ENCODE data around the gene TSSK3.
"Not testable (repeated sequence)": the region's sequence is repeated elsewhere in the genome, so short reads cannot be mapped to it uniquely, and the experiment has no call there.

TSSK3 gene

DNA sequence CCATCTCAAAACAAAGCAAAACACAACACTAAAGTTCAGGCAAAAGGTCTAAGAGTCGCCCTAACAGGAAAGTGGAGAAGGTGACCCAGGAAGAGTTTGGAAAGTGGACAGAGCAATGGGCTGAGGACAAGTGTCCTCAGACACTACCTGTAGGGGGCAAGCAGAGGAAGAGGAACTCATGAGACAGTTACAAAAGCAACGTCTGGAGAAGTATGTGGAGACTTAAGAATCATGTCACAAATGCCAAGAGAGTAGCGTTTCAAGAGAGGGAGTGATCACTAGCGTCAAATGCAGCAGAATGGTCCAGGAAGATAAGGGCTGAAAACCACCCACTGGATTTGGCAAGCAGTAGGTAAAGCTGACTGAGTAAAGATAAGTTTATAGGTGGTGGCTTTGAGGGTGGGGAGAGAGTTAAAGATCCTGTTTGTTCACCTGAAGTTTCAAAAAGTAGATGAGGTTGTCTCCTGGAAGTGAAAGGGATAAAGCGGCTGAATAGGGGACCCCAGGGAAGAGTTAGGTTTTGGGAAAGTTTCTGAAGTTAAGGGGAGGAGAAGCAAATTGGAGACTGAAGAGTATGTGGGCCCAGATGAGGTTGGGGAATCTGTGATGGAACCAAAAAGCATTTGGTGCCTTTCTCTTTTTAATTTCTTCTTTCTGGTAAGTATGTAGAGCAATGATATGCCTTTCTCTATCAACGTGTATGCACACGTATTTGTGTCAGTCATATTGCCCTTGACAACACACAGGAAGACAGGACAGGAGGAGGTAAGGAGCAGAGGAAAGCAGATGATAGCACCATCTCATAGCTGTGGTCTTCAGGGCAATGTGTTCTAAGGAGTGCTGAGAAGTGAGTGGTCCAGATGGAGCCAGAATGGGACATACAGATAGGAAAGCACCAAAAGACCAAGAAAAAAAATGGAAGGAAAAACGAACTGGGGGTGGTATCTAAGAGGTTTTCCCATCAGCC is 28.8 kb downstream of the TSSK3 start:
- no peak for DNase-seq
- in situ Hi-C loops (cut with HindIII; ENCODE audit: low pct_ligation_motif_present, low pct_unique_long_range_greater_than_20kb, low sequenced_read_pairs): no loop called here

DNA sequence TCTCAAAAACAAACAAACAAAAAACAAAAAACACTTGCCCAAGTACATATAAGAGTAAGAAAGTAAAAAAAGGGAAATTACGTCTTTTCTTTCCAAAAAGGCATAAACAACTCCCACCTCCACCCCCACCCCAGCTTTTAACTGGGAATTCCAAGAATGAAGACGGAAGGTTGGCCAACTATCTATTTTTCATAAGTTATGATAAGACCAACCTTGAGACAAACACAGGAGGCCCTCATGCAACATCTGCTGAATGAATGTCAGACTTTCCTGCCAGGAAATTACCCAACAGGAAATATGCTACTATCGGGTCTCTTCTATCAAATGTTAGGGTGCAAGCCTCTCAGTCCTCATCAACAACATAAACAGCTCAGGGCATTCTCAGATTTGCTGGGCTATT is 30.0 kb downstream of the TSSK3 start:
- DNase-seq: no peak
- in situ Hi-C loops (cut with HindIII; ENCODE audit: low pct_ligation_motif_present, low pct_unique_long_range_greater_than_20kb, low sequenced_read_pairs): no loop called here

DNA sequence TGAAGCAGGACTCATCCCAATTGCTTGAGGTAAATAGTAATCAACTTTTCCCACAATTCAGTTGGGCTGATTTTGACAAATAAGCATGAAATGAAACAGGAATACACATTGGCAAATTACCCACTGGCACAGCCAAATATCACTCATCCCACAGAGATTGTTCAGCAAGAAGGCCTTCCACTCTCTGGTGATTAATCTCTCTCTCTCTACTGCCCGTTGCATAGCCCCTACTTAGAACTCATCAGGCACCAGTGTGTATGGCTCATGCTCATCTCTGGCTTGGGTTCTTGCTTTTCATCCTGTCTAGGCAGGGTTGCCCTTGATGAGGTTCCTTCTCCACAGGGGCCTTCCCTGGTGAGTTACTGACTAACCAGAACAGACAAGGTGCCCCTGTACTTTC is 30.8 kb downstream of the TSSK3 start:
- DNase-seq: no peak
- in situ Hi-C loops (cut with HindIII; ENCODE audit: low pct_ligation_motif_present, low pct_unique_long_range_greater_than_20kb, low sequenced_read_pairs): no loop called here

GRCh38 chr1:32393832-32394140 is 31.4 kb downstream of the TSSK3 start:
- DNase-seq: peak; percentile 47
- in situ Hi-C loops (cut with HindIII; ENCODE audit: low pct_ligation_motif_present, low pct_unique_long_range_greater_than_20kb, low sequenced_read_pairs): no loop called here

DNA sequence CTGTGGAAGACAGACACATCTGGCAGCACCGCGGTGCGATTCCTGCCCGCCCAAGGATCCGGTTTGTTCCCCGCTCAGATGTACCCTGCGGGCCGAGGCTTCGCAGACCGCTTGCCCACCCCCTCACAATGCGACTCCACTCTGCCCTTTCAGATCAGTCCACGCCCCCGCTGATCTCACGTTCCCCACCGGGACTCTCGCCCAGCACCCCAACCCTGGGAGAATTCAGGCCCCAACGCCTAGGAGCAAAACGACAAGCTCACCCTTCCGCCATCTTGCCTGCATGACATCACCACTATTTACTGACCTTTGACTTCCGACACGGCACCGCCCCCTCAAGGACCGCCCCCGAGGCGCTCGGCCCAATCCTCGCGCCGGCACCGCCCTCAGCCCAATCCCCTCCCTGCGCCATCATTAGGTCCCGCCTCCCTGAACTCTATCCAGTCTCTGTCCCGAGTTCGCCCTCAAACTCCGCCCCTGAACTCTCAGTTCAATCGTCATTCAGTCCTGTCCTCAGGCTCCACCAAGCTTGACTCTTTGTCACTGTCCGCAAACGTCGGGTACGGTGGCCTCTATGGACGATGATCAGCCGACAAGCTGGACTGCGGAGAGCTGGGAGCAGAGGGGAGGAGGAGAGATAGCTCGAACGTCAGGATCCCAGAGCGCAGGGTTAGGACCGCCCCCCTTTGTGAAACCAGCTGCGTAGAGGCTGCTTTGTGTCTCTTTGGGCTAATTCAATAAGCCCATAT is 32.0 kb downstream of the TSSK3 start, which contains the start of gene BSDC1:
BSDC1 (minus strand) TSS at position 301 of the 749 bp plus-strand sequence; CDS start at position 274, 27 bp downstream.
- DNase-seq: peak; percentile 93
- in situ Hi-C loops (cut with HindIII; ENCODE audit: low pct_ligation_motif_present, low pct_unique_long_range_greater_than_20kb, low sequenced_read_pairs): no loop called here

GRCh38 chr1:32394890-32395432 is 32.6 kb downstream of the TSSK3 start:
- DNase-seq: no peak
- in situ Hi-C loops (cut with HindIII; ENCODE audit: low pct_ligation_motif_present, low pct_unique_long_range_greater_than_20kb, low sequenced_read_pairs): no loop called here

DNA sequence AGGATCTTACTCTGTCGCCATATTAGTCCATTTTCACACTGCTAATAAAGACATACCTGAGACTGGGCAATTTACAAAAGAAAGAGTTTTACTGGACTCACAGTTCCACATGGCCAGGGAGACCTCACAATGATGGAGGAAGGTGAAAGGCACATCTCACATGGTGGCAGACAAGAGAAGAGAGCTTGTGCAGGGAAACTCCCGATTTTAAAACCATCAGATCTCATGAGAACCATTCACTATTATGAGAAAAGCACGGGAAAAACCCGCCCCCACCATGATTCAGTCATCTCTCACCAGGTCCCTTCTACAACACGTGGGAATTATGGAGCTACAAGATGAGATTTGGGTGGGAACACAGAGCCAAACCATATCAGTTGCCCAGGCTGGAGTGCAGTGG is 34.2 kb downstream of the TSSK3 start:
- in situ Hi-C loops (cut with HindIII; ENCODE audit: low pct_ligation_motif_present, low pct_unique_long_range_greater_than_20kb, low sequenced_read_pairs); DNase-seq: not testable (repeated sequence)

- in situ Hi-C loops (cut with HindIII; ENCODE audit: low pct_ligation_motif_present, low pct_unique_long_range_greater_than_20kb, low sequenced_read_pairs): no loop called here
Observed at GRCh38 chr1:32398401-32398800, 36.1 kb downstream of the TSSK3 start.

DNA sequence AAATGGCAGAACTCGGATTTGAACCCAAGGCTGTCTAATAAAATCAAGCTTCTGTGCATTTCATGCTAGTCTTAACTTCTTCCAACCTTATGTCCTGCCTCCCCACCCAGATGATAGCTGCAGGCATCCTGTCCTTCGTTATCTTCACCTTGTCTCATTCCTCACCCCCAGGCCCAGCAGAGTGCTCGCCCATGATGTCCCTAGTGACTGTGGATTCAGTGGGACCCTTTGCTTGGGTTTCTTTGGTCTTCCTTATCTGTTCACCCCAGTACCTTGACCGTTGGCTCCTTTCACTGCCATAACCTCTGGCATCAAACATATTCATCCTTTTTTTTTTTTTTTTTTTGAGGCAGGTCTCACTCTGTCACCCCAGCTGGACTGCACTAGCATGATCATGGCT is 37.5 kb downstream of the TSSK3 start:
- in situ Hi-C loops (cut with HindIII; ENCODE audit: low pct_ligation_motif_present, low pct_unique_long_range_greater_than_20kb, low sequenced_read_pairs): no loop called here

More at GRCh38 chr1:32398401-32398800, 36.1 kb downstream of the TSSK3 start:
- no peak for DNase-seq

GRCh38 chr1:32400876-32401631 is 38.7 kb downstream of the TSSK3 start:
- in situ Hi-C loops (cut with HindIII; ENCODE audit: low pct_ligation_motif_present, low pct_unique_long_range_greater_than_20kb, low sequenced_read_pairs): no loop called here
- peak; percentile 67 for DNase-seq

More for the DNA sequence above, 37.5 kb downstream of the TSSK3 start:
- no peak for DNase-seq

- no peak for DNase-seq
- in situ Hi-C loops (cut with HindIII; ENCODE audit: low pct_ligation_motif_present, low pct_unique_long_range_greater_than_20kb, low sequenced_read_pairs): no loop called here
Observed at GRCh38 chr1:32404946-32405345, 42.6 kb downstream of the TSSK3 start.

GRCh38 chr1:32405672-32406467 is 43.5 kb downstream of the TSSK3 start:
- DNase-seq: no peak
- in situ Hi-C loops (cut with HindIII; ENCODE audit: low pct_ligation_motif_present, low pct_unique_long_range_greater_than_20kb, low sequenced_read_pairs): no loop called here

DNA sequence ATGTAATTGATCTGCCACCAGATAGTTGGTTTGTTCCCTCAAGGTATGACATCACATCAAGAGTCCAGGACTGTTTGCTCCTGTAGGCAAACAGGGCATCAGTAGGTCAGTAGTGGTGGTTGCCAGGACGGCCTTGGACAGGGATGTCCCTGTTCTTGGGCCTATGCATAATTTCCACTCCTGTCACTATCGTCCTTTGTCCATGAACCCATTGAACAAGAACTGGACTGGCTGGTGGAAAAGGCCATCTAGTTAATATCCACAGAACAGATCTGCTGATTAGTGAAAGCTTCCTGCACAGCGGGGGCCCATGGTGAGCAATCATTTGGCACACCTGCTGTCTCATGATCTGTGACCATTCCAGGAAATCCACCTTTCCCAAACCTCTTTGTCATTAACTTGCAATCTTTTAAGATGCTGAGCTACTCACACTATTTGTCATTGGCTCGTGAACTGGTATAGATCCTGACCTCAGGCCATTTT is 44.3 kb downstream of the TSSK3 start:
- no peak for DNase-seq
- in situ Hi-C loops (cut with HindIII; ENCODE audit: low pct_ligation_motif_present, low pct_unique_long_range_greater_than_20kb, low sequenced_read_pairs): no loop called here

GRCh38 chr1:32411261-32411660 is 48.9 kb downstream of the TSSK3 start:
- DNase-seq: no peak

DNA sequence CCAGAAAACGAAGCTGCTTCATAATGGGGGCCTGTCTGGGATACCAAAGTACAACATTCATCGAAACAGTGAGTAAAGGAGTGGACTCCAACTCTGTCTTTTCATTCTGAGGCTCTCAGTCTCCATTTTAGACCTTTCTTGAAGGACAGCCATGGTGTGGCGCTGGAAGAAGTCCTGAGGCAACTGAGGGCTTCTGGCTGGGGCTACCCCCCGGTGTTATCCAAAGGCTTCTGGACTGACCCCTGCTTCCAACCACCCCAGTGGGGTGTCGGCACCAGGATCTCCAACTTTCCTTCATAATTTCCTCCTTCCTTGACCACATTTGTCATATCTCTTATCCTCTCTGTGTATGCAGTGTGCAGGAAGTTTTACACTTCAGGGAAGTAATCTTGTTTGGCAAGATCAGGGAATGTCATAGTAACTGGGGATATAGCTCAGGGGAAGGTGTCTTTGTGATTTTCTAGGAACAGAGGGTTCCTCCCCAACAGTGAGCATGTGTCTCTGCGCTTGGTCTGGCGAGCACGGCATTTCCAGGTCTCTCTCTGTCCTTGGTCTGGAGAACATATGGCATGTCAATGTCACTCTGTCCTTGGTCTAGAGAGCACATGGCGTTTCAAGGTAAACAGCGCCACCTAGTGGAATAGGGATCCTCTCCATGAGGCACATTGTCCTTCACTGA is 51.3 kb downstream of the TSSK3 start:
- DNase-seq: peak; percentile 45
- in situ Hi-C loops (cut with HindIII; ENCODE audit: low pct_ligation_motif_present, low pct_unique_long_range_greater_than_20kb, low sequenced_read_pairs): no loop called here

More at GRCh38 chr1:32411261-32411660, 48.9 kb downstream of the TSSK3 start:
- in situ Hi-C loops (cut with HindIII; ENCODE audit: low pct_ligation_motif_present, low pct_unique_long_range_greater_than_20kb, low sequenced_read_pairs): no loop called here
